Transverse colon (tissue), 4 donors: Measurements from ENCODE around the gene ZNF384.

Source experiments
- CTCF ChIP-seq, 5 experiments: fragments of 200-600 bp in 3 of 5; fragments of 450-650 bp in 2 of 5; sonication (generic) in 3 of 5; IDR thresholded peaks; 1 replicate in 2 of 5; 2 replicates in 3 of 5; pipeline ENCODE4 v1.5.1; 2016 to 2017; ENCODE audit warnings: antibody characterized with exemption in 5 of 5, inconsistent platforms in 3 of 5, mild to moderate bottlenecking in 2 of 5, moderate library complexity in 1 of 5
- POLR2A ChIP-seq: fragments of 450-650 bp; IDR thresholded peaks from one replicate; pipeline ENCODE4 v1.6.1; 2016; ENCODE audit warnings: antibody characterized with exemption, mild to moderate bottlenecking, moderate library complexity
- POLR2AphosphoS5 ChIP-seq, 3 donors: sonication (generic); formaldehyde crosslinking; IDR thresholded peaks; one replicate each; pipeline ENCODE4 v1.6.1; 2016; ENCODE audit warnings: antibody characterized with exemption in 3 of 3

GRCh38 chr12:6626654-6627283 is 62.4 kb downstream of the ZNF384 start:
- TF ChIP-seq CTCF (IDR thresholded peaks at IDR 0.05) (no peak), POLR2AphosphoS5 (IDR thresholded peaks at IDR 0.05) (no peak), POLR2A (no peak)
